Stimulated activated CD8-positive, alpha-beta memory T cell treated with anti-CD3 and anti-CD28 coated beads, Interleukin-2, amount 100 ng/mL, for 48 hours (primary cell): ENCODE measurements around the gene SERPINB13.
"Not testable (repeated sequence)": the region's sequence is repeated elsewhere in the genome, so short reads cannot be mapped to it uniquely, and the experiment has no call there.

ENCODE experiments used
- DNase-seq, 2 donors: peaks; one replicate each; pipeline ENCODE4 v3.0.0-alpha.2; 2020; ENCODE audit warnings: low read depth in 2 of 2

Gene SERPINB13

GRCh38 chr18:63590373-63590772, 3.2 kb downstream of the SERPINB13 start:
- no peak for DNase-seq

GRCh38 chr18:63590966-63591695, 4.0 kb downstream of the SERPINB13 start:
- no peak for DNase-seq

GRCh38 chr18:63591725-63592124, 4.6 kb downstream of the SERPINB13 start:
- DNase-seq = no peak

DNA sequence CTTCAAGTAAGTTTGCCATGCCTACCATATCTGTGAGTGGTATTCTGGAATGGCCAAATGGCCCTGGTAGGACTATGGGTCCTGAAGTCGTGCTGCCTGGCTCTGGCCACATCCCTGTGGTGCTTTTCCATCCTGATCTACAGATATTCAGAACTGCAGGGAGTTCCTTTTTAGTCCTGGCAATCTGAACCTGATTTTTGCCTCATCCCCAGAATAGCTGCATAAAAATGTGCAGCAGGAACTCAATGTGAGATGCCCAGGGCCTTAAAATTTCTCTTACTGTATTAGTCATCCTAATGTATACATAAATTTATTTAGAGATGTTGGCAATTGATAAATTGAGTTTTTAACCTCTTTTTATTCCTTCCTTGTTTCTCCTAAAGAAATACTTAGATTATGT, 5.3 kb downstream of the SERPINB13 start:
- no peak for DNase-seq

GRCh38 chr18:63596964-63597363, 9.8 kb downstream of the SERPINB13 start:
- DNase-seq = no peak

- no peak for DNase-seq
Measured at GRCh38 chr18:63603355-63603754, 16.2 kb downstream of the SERPINB13 start.

DNA sequence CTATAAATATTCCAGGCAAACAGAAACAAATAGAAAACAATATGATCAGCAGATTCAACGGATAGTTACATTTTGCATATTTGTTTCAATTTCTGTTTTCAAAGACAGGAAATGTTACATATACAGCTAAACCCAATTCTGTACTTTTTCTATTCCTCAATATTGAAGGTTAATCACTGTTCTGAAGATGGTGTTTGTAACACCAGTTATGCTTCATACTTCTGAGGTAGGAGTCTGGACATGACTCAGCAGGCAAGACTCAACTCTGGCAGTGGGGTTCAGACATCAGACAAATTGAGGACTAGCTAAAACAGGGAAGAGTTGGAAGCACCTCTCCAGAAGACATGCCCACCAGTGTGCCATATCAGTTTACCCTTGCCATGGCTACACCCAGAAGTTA, 16.6 kb downstream of the SERPINB13 start:
- no peak for DNase-seq

DNA sequence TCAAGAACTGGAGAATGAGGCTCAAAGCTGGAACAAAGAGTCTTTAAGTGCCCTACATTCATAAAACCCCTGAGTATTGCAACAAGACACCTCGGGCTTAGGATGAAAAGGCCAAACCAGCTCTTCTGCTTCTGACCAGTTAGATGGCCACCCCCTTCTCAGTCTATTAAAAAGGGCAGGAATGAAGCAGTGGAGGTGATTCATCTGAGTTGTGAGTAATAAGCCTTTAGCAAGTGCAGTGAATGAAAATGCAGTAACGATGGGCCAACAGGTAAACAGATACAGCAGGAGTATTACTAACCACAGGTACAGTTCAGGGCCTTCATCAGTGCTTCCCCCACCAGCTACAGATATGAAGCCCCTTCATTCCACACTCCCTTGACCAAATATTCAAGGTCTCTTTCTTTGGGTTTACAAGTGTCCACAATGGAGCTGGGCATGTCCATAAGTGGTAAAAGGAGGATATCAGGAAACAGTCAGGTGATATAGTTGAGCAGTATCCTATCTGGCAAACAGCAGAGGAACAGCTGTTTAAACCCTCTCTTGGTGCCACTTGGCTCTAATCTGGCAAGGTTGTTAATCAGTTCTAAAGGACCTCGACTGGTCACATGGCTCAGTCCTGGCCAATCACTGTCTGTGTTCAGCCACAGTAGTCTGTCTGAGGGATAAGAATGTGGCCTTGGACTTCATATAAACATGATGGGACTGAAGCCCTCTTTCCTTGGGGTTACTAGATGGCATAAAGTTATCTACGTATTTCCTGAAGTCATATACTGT, 17.8 kb downstream of the SERPINB13 start:
- no peak for DNase-seq

- DNase-seq = no peak
Measured at GRCh38 chr18:63606526-63606925, 19.4 kb downstream of the SERPINB13 start.

GRCh38 chr18:63613420-63613819, 26.3 kb downstream of the SERPINB13 start:
- DNase-seq = no peak

- DNase-seq = no peak
Measured at GRCh38 chr18:63617049-63617914, 30.1 kb downstream of the SERPINB13 start.

DNA sequence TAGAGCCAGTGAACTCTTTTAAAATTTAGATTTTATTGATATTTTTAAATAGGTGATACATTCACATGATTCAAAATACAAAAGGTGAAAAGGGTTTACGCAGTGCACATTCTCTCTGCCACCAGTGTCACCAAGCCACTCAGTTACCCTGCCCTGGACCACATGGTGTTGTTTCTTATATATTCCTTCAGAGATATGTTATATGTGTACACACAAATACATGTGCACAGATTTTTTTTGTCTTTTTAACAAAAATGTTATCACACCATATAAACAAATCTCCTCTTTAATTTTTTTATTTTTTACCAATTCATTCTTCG, 30.7 kb downstream of the SERPINB13 start:
- no peak for DNase-seq

DNA sequence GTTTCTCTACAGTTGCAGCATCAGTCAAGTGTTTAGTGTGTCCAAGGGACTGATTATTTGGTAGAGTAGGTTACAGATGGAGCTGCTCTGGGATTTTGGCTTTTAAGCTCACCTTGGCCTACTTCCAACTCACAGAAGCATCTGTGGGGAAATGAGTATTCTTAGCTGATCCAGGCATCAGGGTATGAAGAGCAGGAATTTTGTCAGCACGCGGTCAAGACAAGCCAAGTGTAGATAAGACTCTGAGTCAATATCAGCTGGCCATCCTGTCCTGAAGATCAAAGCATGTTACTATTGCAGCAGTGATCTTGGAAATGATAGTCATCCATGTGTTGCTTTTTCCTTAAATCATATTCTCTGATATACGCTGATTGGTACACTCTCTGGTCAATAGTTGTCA, 32.5 kb downstream of the SERPINB13 start:
- no peak for DNase-seq

DNA sequence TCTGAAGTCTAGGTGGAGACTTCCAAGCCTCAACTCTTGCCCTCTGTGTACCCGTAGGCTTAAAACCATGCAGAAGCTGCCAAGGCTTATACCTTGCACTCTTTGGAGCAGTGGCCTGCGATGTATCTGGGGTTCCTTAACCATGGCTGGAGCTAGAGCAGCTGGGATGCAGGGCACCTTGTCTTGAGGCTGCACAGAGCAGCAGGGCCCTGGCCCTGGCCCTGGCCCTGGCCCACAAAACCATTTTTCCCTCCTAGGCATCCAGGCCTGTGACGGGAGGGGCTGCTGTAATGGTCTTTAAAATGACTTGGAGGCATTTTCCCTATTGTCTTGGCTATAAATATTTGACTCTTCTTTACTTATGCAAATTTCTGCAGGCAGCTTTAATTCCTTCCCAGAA, 37.7 kb downstream of the SERPINB13 start:
- DNase-seq = no peak

DNA sequence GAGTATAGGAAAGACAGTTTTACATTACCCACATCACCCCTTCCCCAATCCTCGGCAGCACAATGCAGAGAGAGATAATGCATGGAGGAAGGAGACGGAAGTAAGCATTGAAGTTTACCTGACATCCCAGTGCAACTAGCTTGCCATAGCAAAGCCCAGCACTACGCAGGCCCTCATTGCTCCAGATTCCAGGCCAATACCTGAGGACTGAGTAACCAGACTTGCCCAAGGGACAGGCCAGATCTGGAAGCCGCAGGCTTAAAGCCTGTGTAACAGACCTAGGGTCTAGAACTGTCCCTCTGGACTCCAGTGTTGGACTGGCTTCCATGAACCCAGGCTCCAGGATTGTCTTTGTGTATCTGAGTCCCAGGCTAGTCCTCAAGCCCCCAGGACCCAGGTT, 39.3 kb downstream of the SERPINB13 start:
- no peak for DNase-seq

- DNase-seq = no peak
Measured at GRCh38 chr18:63627819-63628218, 40.7 kb downstream of the SERPINB13 start.

DNA sequence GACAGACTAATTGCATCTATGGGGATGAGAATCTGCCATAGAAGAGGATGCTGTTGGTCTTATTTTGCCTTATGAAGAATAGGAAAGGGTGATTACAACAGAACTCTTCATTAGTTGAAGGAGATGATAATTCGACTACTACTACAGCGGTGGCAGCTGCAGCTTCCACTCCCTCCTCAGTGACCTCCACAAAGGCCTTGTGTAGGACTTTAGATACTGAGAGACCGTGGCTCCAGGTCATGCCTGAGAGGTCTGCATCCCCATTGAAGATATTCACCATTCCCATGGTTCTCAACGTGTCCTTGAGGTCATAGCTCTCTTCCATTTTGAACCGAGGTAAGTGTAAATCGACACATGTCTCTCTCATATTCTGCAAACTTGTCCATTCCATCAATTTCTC, 50.6 kb downstream of the SERPINB13 start:
- no peak for DNase-seq

DNA sequence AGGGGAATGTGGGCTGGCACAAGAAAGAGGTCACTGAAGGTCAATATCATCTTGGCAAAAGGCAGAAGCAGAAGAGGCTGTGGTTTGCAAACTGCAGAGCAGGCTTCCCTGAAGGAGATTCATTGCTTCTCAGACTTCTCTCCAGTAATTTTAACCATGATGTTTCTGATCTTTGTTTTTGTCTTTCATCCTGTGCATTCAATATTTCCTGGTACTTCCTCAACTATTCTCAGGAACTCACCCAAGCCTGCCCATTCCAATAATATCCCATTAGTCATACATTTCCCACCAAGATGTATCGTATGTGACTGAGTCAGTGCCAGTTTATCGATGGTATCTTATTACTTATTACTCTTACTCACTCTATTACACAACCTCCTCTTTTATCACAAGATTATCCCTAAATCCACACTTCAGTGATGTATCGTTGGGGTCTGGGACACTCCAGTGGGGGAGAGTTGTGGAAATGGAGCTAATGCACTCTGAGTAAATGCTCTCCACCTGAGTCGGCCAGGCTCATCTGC, 54.1 kb downstream of the SERPINB13 start:
- DNase-seq = not testable (repeated sequence)

GRCh38 chr18:63642668-63643356, 55.7 kb downstream of the SERPINB13 start:
- not testable (repeated sequence) for DNase-seq

- DNase-seq = not testable (repeated sequence)
Measured at GRCh38 chr18:63644142-63644541, 57.0 kb downstream of the SERPINB13 start, which contains the start of gene SERPINB4. SERPINB4 (minus strand) TSS chr18:63644256; CDS start chr18:63643577, 679 bp downstream.

DNA sequence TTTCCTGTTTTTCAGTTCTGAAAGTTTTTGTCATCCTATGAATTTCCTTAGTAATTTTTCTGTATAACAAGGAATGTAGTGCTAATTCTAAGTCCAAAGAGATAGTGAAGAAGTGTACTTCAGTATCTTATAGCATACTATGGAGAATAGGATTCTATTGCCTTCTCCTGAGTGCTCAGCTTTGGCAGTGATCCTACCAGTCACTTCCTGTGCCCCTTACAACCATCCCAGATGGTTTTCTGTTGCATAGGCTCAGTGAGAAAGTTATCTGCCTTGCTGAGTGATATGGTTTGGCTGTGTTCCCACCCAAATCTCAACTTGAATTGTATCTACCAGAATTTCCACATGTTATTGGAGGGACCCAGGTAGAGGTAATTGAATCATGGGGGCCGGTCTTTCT, 57.6 kb downstream of the SERPINB13 start:
- DNase-seq = not testable (repeated sequence)
